DND-41 (cell line): ENCODE data around the gene ECHS1.

Experiments used
- ATAC-seq: fragments of 200-7000 bp; cut with Tn5 transposase; 3 replicates; pipeline ENCODE4 v1.9.1; 2021; ENCODE audit warnings: low read depth; ENCODE audit not compliant: insufficient read depth
- DNase-seq: peaks from one replicate; pipeline ENCODE4 v3.0.0-alpha.2; 2020
- H2AFZ ChIP-seq: 2 replicates; pipeline ENCODE4 v1.6.0; 2012; ENCODE audit warnings: low read depth, low read length
- H3K27ac ChIP-seq: 2 replicates; pipeline ENCODE4 v1.5.1; 2012; ENCODE audit warnings: low read length, inconsistent platforms
- H3K27me3 ChIP-seq: fragments of 200-600 bp; sonication (generic); 2 replicates; pipeline ENCODE4 v1.6.0; 2012; ENCODE audit warnings: low read length, mild to moderate bottlenecking, inconsistent platforms; ENCODE audit not compliant: insufficient read depth, poor library complexity
- H3K36me3 ChIP-seq: 2 replicates; pipeline ENCODE4 v1.5.1; 2012; ENCODE audit warnings: low read length, inconsistent platforms; ENCODE audit not compliant: insufficient read depth
- H3K4me1 ChIP-seq: 2 replicates; pipeline ENCODE4 v1.5.1; 2012; ENCODE audit warnings: mild to moderate bottlenecking, low read length; ENCODE audit not compliant: insufficient read depth
- H3K4me2 ChIP-seq: 2 replicates; pipeline ENCODE4 v1.6.0; 2012; ENCODE audit warnings: mild to moderate bottlenecking, moderate library complexity, low read length, inconsistent platforms; ENCODE audit not compliant: insufficient read depth
- H3K4me3 ChIP-seq, 2 experiments: fragments of 200-600 bp in 1 of 2; shearing (Covaris generic) in 1 of 2; 2 replicates each; pipeline ENCODE4 v1.5.1; 2012 to 2016; ENCODE audit warnings: inconsistent platforms in 2 of 2, low read length in 2 of 2, mild to moderate bottlenecking in 2 of 2, low read depth in 1 of 2, moderate library complexity in 1 of 2
- H3K79me2 ChIP-seq: 2 replicates; pipeline ENCODE4 v1.6.0; 2012; ENCODE audit warnings: low read length, inconsistent platforms; ENCODE audit not compliant: insufficient read depth
- H3K9ac ChIP-seq: 2 replicates; pipeline ENCODE4 v1.6.0; 2012; ENCODE audit warnings: low read depth, mild to moderate bottlenecking, inconsistent platforms, low read length, moderate library complexity
- H3K9me3 ChIP-seq: 2 replicates; pipeline ENCODE4 v1.5.1; 2012; ENCODE audit warnings: low read length, moderate library complexity, mild to moderate bottlenecking, inconsistent platforms; ENCODE audit not compliant: insufficient read depth, severe bottlenecking
- H4K20me1 ChIP-seq: 2 replicates; pipeline ENCODE4 v1.6.0; 2012; ENCODE audit warnings: low read length; ENCODE audit not compliant: insufficient read depth
- CTCF ChIP-seq: IDR thresholded peaks from 2 replicates; pipeline ENCODE4 v1.5.1; 2012; ENCODE audit warnings: borderline replicate concordance, low read length, moderate library complexity, mild to moderate bottlenecking; ENCODE audit not compliant: poor library complexity, severe bottlenecking; ENCODE audit errors: extremely low read depth
- EZH2 ChIP-seq: IDR thresholded peaks from 3 replicates; pipeline ENCODE4 v1.6.1; 2012; ENCODE audit warnings: borderline replicate concordance, low read depth, mild to moderate bottlenecking, moderate library complexity, low read length, inconsistent platforms; ENCODE audit not compliant: severe bottlenecking

Gene ECHS1

GRCh38 chr10:133353202-133353959 lies 19.8 kb downstream of the ECHS1 start:
- H3K36me3 ChIP-seq: no peaks in the 10 kb centered on the region
- H3K4me3 ChIP-seq: no peak overlapping the region
- H3K9ac ChIP-seq: no peak overlapping the region
- no peaks in the 10 kb centered on the region for H3K79me2 ChIP-seq
- H3K27ac ChIP-seq: no peak overlapping the region
- no peak overlapping the region for H3K4me2 ChIP-seq
- 0 out of 2 replicates have a peak, but pooled peaks cover 5% of the 10 kb centered on the region for H4K20me1 ChIP-seq
- H3K27me3 ChIP-seq: no peaks in the 10 kb centered on the region
- H3K4me1 ChIP-seq: peaks cover 11% of the 10 kb centered on the region
- ATAC-seq (no peak), DNase-seq (no peak)
- H3K9me3 ChIP-seq: no peaks in the 10 kb centered on the region
- no peak for TF ChIP-seq CTCF
- TF ChIP-seq EZH2: no peak
- no peak overlapping the region for H2AFZ ChIP-seq

GRCh38 chr10:133351408-133352318 lies 21.5 kb downstream of the ECHS1 start:
- H3K79me2 ChIP-seq: no peaks in the 10 kb centered on the region
- DNase-seq (no peak), ATAC-seq (no peak)
- H3K4me1 ChIP-seq: peaks cover 3% of the 10 kb centered on the region
- H3K27me3 ChIP-seq: no peaks in the 10 kb centered on the region
- TF ChIP-seq CTCF (no peak), EZH2 (no peak)
- no peak overlapping the region for H2AFZ ChIP-seq
- H3K9me3 ChIP-seq: no peaks in the 10 kb centered on the region
- H3K9ac ChIP-seq: no peak overlapping the region
- H3K4me3 ChIP-seq: no peak overlapping the region
- peaks cover 5% of the 10 kb centered on the region; the same call in 1 of the 2 replicates for H4K20me1 ChIP-seq
- H3K4me2 ChIP-seq: no peak overlapping the region
- no peaks in the 10 kb centered on the region for H3K36me3 ChIP-seq
- H3K27ac ChIP-seq: no peak overlapping the region

GRCh38 chr10:133350950-133351329 lies 22.2 kb downstream of the ECHS1 start:
- H3K27me3 ChIP-seq: no peaks in the 10 kb centered on the region
- no peak overlapping the region for H3K27ac ChIP-seq
- no peak for TF ChIP-seq CTCF
- TF ChIP-seq EZH2: no peak
- no peaks in the 10 kb centered on the region for H3K4me1 ChIP-seq
- no peaks in the 10 kb centered on the region; the same call in 1 of the 2 replicates for H4K20me1 ChIP-seq
- no peaks in the 10 kb centered on the region for H3K36me3 ChIP-seq
- no peaks in the 10 kb centered on the region for H3K9me3 ChIP-seq
- H3K9ac ChIP-seq: no peak overlapping the region
- H3K79me2 ChIP-seq: no peaks in the 10 kb centered on the region
- H3K4me2 ChIP-seq: no peak overlapping the region
- ATAC-seq (no peak), DNase-seq (no peak)
- no peak overlapping the region for H3K4me3 ChIP-seq
- no peak overlapping the region for H2AFZ ChIP-seq
